CD4-positive, alpha-beta T cell treated with Interleukin-17A for 1 hour (primary cell): Measurements from ENCODE around the gene ARSI.

ENCODE experiments used
- DNase-seq: peaks from one replicate; pipeline ENCODE4 v3.0.0-alpha.2; 2020

ARSI gene

GRCh38 chr5:150302301-150303069 lies at the start of gene ARSI:
Gene ARSI (minus strand): TSS chr5:150302905. CDS start chr5:150302373, 532 bp downstream.
- DNase-seq: no peak

DNA sequence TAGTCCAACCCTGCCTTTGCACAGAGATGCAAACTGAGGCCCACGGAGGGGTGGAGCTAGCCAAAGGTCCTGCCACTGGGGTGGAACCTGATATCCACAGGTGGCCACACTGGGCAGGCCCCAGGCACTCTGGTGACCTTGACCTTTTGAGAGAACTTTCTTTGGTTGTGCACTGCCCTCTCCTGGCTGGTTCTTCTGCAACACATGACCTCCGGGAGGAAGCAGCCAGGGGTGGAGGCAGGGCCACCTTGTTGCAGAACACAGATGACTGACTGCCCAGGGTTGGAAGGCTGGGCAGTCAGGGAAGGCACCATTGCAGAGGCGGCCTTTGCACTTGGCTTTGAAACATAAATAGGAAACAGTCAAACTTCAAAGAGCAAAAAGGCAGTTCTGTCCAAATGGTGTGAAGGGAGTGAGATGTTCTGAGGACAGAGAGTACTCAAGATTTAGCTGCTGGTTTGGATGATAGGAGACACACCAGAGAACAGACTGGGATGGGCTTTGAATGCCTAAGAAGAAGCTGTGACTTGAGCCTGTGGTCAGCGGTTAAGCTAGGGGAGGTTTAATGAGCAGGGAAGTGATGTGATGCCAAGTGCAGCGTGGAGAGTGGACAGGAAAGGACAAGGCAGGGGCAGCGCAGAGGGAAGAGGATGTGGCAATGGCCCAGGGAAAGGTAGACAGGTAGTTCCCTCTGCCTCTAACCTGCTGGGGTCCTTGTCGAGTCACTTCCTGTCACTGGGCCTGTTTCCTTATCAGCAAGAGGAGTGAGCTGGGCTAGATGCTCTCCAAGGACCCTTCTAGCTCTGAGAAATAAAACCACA lies 48.0 kb upstream of the ARSI start:
- DNase-seq: peak; percentile 52

GRCh38 chr5:150349681-150350275 lies 47.1 kb upstream of the ARSI start:
- no peak for DNase-seq

GRCh38 chr5:150347451-150347850 lies 44.7 kb upstream of the ARSI start:
- DNase-seq: no peak

DNA sequence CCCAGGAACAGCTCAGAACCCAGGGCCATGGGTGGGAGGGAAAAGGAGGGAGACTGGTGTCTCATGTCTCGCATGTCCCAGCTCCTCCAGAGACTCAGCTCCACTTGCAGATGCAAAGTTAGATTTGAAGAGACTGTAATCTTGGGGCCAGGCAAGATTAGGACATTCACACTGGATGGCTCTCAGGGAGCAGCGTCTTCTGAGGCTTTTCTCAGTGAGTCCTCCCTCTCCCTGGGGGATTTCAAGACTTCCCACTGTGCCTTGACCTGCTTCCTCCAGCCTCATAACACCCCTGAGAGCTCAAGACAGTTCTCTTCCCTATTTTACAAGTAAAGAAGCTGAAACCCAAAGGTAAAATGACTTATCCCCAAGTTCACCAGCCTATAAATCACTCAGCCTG lies 44.3 kb upstream of the ARSI start:
- no peak for DNase-seq

- no peak for DNase-seq
Observed at GRCh38 chr5:150346592-150346991, 43.9 kb upstream of the ARSI start.

DNA sequence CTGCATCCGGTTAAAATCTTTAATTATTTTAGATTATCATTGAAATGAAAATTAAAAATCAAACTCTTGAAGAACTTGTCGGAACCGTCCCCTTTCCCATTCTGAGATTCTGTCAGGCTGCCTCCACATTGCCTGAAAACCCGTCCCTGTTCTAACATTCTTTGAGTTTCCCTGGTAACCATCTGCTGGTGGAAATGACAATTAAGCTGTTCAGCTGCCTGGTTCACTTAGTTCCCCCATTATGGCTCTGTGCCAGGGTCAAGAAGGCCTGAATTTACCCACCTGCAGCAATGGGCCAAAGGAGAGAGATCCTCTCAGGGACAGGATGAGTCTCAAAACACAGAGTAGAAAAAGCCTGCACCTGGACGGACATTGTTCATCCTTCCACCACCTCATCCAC lies 43.0 kb upstream of the ARSI start:
- no peak for DNase-seq

- no peak for DNase-seq
Observed at GRCh38 chr5:150343994-150344631, 41.4 kb upstream of the ARSI start.

GRCh38 chr5:150342583-150342982 lies 39.9 kb upstream of the ARSI start:
- no peak for DNase-seq

- DNase-seq: no peak
Observed at GRCh38 chr5:150341989-150342388, 39.3 kb upstream of the ARSI start.

- no peak for DNase-seq
Observed at GRCh38 chr5:150341331-150341730, 38.6 kb upstream of the ARSI start.

DNA sequence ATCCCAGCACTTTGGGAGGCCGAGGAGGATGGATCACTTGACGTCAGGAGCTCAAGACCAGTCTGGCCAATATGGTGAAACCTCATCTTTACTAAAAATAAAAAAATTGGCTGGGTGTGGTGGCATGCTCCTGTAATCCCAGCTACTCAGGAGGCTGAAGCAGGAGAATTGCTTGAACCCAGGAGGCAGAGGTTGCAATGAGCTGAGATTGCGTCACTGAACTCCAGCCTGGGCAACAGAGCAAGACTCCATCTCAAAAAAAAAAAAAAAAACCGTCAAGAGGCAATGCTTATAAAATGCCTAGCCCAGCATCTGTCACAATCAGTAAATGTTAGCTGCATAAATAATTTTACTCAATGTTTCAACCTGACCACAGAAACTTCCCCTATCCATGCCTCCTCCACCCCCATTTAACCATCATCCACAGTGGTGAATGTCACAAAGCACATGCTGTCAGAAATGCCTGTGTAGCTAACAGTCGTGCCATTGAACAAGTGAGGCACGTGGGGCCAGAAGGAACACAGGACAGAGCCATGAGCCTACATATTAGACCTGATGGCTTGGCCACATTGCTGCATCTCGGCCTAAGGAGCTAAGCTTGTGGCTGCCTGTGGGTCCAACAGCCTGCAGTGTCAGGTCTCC lies 38.0 kb upstream of the ARSI start:
- DNase-seq: no peak

- no peak for DNase-seq
Observed at GRCh38 chr5:150339841-150340240, 37.1 kb upstream of the ARSI start.

DNA sequence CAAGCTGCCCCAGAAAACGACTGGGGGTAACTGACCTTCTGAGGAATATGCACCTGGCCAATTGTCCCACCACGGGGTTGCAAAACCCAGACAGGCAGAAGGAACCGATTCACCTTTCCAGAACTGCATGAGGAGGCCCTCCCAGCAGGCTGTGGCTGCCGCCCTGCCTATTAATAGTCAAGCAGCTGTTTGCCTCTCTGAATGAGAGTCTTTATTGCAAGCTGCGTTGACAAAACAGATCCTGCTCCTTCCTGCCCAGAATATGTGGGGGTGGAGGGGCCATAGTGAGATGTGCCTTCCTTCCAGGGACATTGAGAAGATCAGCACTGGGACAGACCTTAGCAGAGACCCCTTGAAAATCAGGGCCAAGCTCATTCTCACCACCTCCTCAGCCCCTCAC lies 36.5 kb upstream of the ARSI start:
- DNase-seq: no peak

DNA sequence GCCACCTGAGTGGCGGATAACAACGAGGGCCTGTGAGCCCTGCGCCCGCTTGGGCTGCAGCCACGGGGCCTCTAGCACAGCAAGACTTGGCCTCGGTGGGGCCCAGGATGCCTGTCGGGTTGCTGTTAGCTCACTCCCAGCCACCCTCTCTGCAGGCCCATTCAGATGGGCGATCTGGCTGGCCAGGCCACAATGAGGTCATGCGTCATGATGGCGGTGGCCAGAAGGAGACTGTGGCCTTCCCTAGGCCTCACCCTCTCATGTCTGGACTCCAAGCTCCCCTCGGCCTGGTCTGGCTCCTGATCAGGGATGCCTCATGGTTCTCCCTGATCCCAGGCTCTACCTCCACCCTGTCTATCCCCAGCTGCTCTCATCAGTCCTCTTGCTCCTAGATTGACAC lies 35.8 kb upstream of the ARSI start:
- DNase-seq: no peak

- no peak for DNase-seq
Observed at GRCh38 chr5:150335778-150336177, 33.1 kb upstream of the ARSI start.

DNA sequence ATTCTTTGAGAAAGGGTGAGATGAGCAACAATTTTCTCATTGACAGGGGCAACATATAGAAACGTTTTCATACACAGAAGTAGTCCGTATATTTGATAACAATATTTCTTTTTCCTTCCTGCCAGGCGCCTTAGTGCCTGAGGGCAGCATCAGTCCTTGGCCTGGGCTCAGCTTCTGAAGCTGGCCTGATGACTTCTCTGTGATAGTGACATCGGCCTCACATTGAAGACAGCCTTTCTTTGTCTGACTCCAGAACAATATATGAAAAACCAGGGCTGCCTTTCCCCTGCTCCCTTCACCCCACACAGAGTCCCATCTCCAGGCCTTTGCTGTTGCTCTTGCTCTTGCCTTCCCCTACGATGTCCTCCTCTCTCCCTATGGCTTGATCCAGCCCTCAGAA lies 30.7 kb upstream of the ARSI start:
- no peak for DNase-seq

GRCh38 chr5:150329881-150330876 lies 27.5 kb upstream of the ARSI start:
- no peak for DNase-seq

DNA sequence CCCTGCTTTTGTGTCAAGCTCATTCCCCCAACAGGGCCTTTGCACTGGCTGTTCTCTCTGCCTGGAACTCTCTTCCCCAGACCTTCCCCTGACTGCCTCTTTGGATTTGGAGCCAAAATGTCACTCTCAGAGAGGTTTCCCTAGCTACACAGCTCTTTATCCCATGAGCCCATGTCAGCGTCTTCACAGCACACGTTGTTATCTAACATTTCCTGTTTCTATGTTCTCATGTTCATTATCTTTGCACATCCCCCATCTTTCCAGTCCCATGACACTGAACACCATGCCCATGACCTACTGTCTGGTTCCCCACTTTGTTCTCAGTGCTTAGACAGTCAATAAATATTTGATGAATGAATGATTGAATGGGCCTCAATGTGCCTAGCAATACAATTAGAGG lies 26.3 kb upstream of the ARSI start:
- DNase-seq: no peak

- DNase-seq: no peak
Observed at GRCh38 chr5:150328515-150328914, 25.8 kb upstream of the ARSI start.

GRCh38 chr5:150327139-150327538 lies 24.4 kb upstream of the ARSI start:
- DNase-seq: no peak

DNA sequence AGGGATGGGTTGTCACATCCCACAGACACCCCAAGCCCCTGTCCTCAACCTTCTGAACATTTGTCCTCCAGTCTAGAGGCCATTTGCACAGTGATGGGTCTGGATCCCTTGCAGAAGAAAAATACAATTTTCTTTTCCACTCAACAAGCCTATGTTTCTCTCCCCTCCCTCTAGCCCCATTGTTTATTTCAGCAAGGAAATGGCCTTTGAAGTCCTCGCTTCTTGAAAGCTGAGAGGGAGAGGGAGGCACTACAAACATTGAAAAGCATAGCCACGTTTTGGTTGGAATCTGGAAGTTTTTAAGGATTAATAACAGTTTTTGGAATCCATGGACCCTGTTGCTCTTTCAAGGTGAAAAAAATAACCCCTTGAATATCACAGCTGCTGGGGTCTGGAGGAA lies 24.0 kb upstream of the ARSI start:
- DNase-seq: no peak
